Gastroesophageal sphincter (tissue), 2 donors: Measurements from ENCODE around the gene LGALS9.
"Not testable (repeated sequence)": the region's sequence is repeated elsewhere in the genome, so short reads cannot be mapped to it uniquely, and the experiment has no call there.

Source experiments
- EP300 ChIP-seq: sonication (generic); formaldehyde crosslinking; IDR thresholded peaks from one replicate; pipeline ENCODE4 v1.6.1; 2017; ENCODE audit warnings: antibody characterized with exemption, mild to moderate bottlenecking
- POLR2A ChIP-seq, 2 donors: fragments of 450-650 bp; IDR thresholded peaks; one replicate each; pipeline ENCODE4 v1.6.1; 2017; ENCODE audit warnings: antibody characterized with exemption in 2 of 2, mild to moderate bottlenecking in 2 of 2, moderate library complexity in 1 of 2
- POLR2AphosphoS5 ChIP-seq: sonication (generic); formaldehyde crosslinking; IDR thresholded peaks from one replicate; pipeline ENCODE4 v1.6.1; 2017; ENCODE audit warnings: antibody characterized with exemption

GRCh38 chr17:27632766-27633165 lies 1.8 kb downstream of the LGALS9 start:
- not testable (repeated sequence) for TF ChIP-seq POLR2A (IDR thresholded peaks at IDR 0.05); EP300
- TF ChIP-seq POLR2AphosphoS5, result peak; percentile 27
